Hepatocyte (in vitro differentiated cells): Measurements from ENCODE around the gene SEC61A1. TPM values are rescaled to one million over a fixed set of nuclear protein-coding genes. Genes with fewer than 3 reads are reported as not detected.

ENCODE experiments used
- DNase-seq: peaks from one replicate; pipeline ENCODE4 v3.0.0-alpha.2; 2016; ENCODE audit warnings: low spot score
- H2AFZ ChIP-seq: fragments of 200-600 bp; sonication (generic); 2 replicates; pipeline ENCODE4 v1.6.0; 2016; ENCODE audit warnings: antibody characterized with exemption, mild to moderate bottlenecking
- H3K27ac ChIP-seq: fragments of 200-600 bp; sonication (generic); 2 replicates; pipeline ENCODE4 v1.5.1; 2016; ENCODE audit warnings: mild to moderate bottlenecking
- H3K27me3 ChIP-seq: fragments of 200-600 bp; sonication (generic); 2 replicates; pipeline ENCODE4 v1.6.1; 2016
- H3K36me3 ChIP-seq: fragments of 200-600 bp; sonication (generic); replicated peaks from 2 replicates; pipeline ENCODE4 v1.5.1; 2016; ENCODE audit warnings: low read depth; ENCODE audit not compliant: insufficient read depth
- H3K4me1 ChIP-seq: fragments of 200-600 bp; sonication (generic); 2 replicates; pipeline ENCODE4 v1.5.1; 2016; ENCODE audit warnings: mild to moderate bottlenecking, moderate library complexity; ENCODE audit not compliant: insufficient read depth
- H3K4me2 ChIP-seq: fragments of 200-600 bp; sonication (generic); 2 replicates; pipeline ENCODE4 v1.6.0; 2016
- H3K4me3 ChIP-seq: fragments of 200-600 bp; sonication (generic); 2 replicates; pipeline ENCODE4 v1.5.1; 2016; ENCODE audit warnings: mild to moderate bottlenecking
- H3K79me2 ChIP-seq: fragments of 200-600 bp; sonication (generic); 2 replicates; pipeline ENCODE4 v1.6.0; 2017; ENCODE audit warnings: mild to moderate bottlenecking
- H3K9me2 ChIP-seq: fragments of 200-600 bp; sonication (generic); replicated peaks from 2 replicates; pipeline ENCODE4 v1.6.0; 2017; ENCODE audit warnings: mild to moderate bottlenecking; ENCODE audit not compliant: insufficient read depth
- H3K9me3 ChIP-seq: fragments of 200-600 bp; sonication (generic); 2 replicates; pipeline ENCODE4 v1.5.1; 2016; ENCODE audit warnings: low read depth, mild to moderate bottlenecking
- H4K20me1 ChIP-seq: fragments of 200-600 bp; sonication (generic); 2 replicates; pipeline ENCODE4 v1.6.0; 2016; ENCODE audit warnings: mild to moderate bottlenecking; ENCODE audit not compliant: insufficient read depth, poor library complexity, severe bottlenecking
- EZH2 ChIP-seq: fragments of 200-600 bp; sonication (generic); IDR thresholded peaks from 2 replicates; pipeline ENCODE4 v1.6.1; 2016; ENCODE audit warnings: antibody characterized with exemption, mild to moderate bottlenecking, borderline replicate concordance
- EZH2phosphoT487 ChIP-seq: fragments of 200-600 bp; sonication (generic); IDR thresholded peaks from one replicate; pipeline ENCODE4 v1.6.1; 2018; ENCODE audit warnings: antibody characterized with exemption, mild to moderate bottlenecking, low read depth, moderate library complexity; ENCODE audit not compliant: unreplicated experiment, severe bottlenecking
- WGBS: methylation state at CpG from one replicate; pipeline ENCODE4 v1.1.6; 2016; ENCODE audit warnings: low lambda C conversion rate; ENCODE audit errors: missing lambda C conversion rate; 5-methylcytosine and 5-hydroxymethylcytosine counted together
- polyA plus RNA-seq: library from polyadenylated mRNA; unstranded; fragments of >200 nt; fragmentation: Nextera tagmentation; extraction: Ambion mirVana; gene quantifications from 2 replicates; pipeline ENCODE4 v1.2.1, GENCODE V29; 2016
- total RNA-seq: library from RNA; depleted of rRNA; stranded (reverse); fragments of >200 nt; gene quantifications from 2 replicates; pipeline ENCODE4 v1.2.3, GENCODE V29; 2014
- TF ChIP-seq, protein P1 (sequence below): fragments of 200-600 bp; sonication (generic); IDR thresholded peaks from 2 replicates; pipeline ENCODE4 v1.5.1; 2016; ENCODE audit warnings: antibody characterized with exemption, mild to moderate bottlenecking; ENCODE audit not compliant: poor library complexity

The SEC61A1 gene
- total and polyA plus RNA-seq, 2 experiments from 2014 or later, result 268 to 299 TPM

- Histone ChIP-seq H3K79me2 (peaks cover 51% of the 10 kb centered on the region), H2AFZ (peak overlapping the region; percentile 59), H3K9me3 (no peaks in the 10 kb centered on the region), H4K20me1 (peaks cover 36% of the 10 kb centered on the region), H3K27me3 (no peaks in the 10 kb centered on the region), H3K4me3 (peak overlapping the region; percentile 73), H3K27ac (peak overlapping the region; percentile 96), H3K36me3 (no peaks in the 10 kb centered on the region), H3K9me2 (no peaks in the 10 kb centered on the region), H3K4me2 (peak overlapping the region; percentile 79), H3K4me1 (peaks cover 25% of the 10 kb centered on the region)
- peak; percentile 59 for DNase-seq
- TF ChIP-seq EZH2phosphoT487 (no peak), EZH2 (no peak)
- TF ChIP-seq, protein P1, sequence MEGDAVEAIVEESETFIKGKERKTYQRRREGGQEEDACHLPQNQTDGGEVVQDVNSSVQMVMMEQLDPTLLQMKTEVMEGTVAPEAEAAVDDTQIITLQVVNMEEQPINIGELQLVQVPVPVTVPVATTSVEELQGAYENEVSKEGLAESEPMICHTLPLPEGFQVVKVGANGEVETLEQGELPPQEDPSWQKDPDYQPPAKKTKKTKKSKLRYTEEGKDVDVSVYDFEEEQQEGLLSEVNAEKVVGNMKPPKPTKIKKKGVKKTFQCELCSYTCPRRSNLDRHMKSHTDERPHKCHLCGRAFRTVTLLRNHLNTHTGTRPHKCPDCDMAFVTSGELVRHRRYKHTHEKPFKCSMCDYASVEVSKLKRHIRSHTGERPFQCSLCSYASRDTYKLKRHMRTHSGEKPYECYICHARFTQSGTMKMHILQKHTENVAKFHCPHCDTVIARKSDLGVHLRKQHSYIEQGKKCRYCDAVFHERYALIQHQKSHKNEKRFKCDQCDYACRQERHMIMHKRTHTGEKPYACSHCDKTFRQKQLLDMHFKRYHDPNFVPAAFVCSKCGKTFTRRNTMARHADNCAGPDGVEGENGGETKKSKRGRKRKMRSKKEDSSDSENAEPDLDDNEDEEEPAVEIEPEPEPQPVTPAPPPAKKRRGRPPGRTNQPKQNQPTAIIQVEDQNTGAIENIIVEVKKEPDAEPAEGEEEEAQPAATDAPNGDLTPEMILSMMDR, result no peak
- 2% methylated on average over 26 of the region's 33 CpGs for WGBS
Observed at GRCh38 chr3:128052595-128053351, 536 bp downstream of the SEC61A1 start.

GRCh38 chr3:128053614-128054013 lies 1.4 kb downstream of the SEC61A1 start:
- no peaks in the 10 kb centered on the region for H3K9me2 ChIP-seq
- no peaks in the 10 kb centered on the region for H3K27me3 ChIP-seq
- H3K79me2 ChIP-seq, result peaks cover 57% of the 10 kb centered on the region
- WGBS, result 68% methylated on average over 6 of the region's 6 CpGs
- no peak for DNase-seq
- no peaks in the 10 kb centered on the region for H3K9me3 ChIP-seq
- peak overlapping the region; percentile 96 for H3K27ac ChIP-seq
- no peak for TF ChIP-seq EZH2
- no peak for TF ChIP-seq EZH2phosphoT487
- H4K20me1 ChIP-seq, result peaks cover 40% of the 10 kb centered on the region
- H3K4me1 ChIP-seq, result peaks cover 25% of the 10 kb centered on the region
- no peaks in the 10 kb centered on the region for H3K36me3 ChIP-seq
- H2AFZ ChIP-seq, result no peak overlapping the region
- peak overlapping the region; percentile 73 for H3K4me3 ChIP-seq
- peak overlapping the region; percentile 79 for H3K4me2 ChIP-seq

GRCh38 chr3:128054367-128054766 lies 2.1 kb downstream of the SEC61A1 start:
- peaks cover 25% of the 10 kb centered on the region for H3K4me1 ChIP-seq
- H3K4me3 ChIP-seq, result peak overlapping the region; percentile 73
- H3K79me2 ChIP-seq, result peaks cover 59% of the 10 kb centered on the region
- H4K20me1 ChIP-seq, result peaks cover 42% of the 10 kb centered on the region
- TF ChIP-seq EZH2, result no peak
- TF ChIP-seq EZH2phosphoT487, result no peak
- TF ChIP-seq, protein P1, result no peak
- DNase-seq, result peak; percentile 51
- no peaks in the 10 kb centered on the region for H3K27me3 ChIP-seq
- peak overlapping the region; percentile 8 for H3K27ac ChIP-seq
- H3K36me3 ChIP-seq, result no peaks in the 10 kb centered on the region
- H3K9me2 ChIP-seq, result no peaks in the 10 kb centered on the region
- 66% methylated on average over 3 of the region's 3 CpGs for WGBS
- no peak overlapping the region for H2AFZ ChIP-seq
- H3K9me3 ChIP-seq, result no peaks in the 10 kb centered on the region
- H3K4me2 ChIP-seq, result peak overlapping the region; percentile 79

DNA sequence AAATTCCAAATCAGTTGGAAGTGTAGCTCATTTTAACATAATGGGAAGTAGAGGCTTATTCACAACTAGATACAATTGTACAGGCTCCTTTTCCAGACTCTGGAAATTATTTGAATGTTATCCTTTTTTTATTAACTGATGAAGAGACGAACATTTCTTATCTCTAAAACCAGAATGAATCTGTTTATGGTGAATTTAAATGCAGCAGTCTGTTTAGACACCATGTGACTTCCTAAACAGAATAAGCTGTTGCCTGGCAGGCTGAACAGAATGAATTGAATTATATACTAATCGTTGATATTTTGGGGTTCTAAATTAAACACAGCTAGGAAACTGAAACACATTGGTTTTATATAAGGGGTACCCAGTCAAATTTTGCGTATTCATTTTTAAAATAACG lies 4.0 kb downstream of the SEC61A1 start:
- DNase-seq, result no peak
- Histone ChIP-seq H3K27ac (no peak overlapping the region), H3K79me2 (peaks cover 73% of the 10 kb centered on the region), H2AFZ (no peak overlapping the region), H3K4me2 (no peak overlapping the region), H3K9me2 (no peaks in the 10 kb centered on the region), H3K9me3 (no peaks in the 10 kb centered on the region), H3K27me3 (no peaks in the 10 kb centered on the region), H3K36me3 (peaks cover 6% of the 10 kb centered on the region), H3K4me1 (peaks cover 21% of the 10 kb centered on the region), H4K20me1 (peaks cover 42% of the 10 kb centered on the region), H3K4me3 (no peak overlapping the region)
- TF ChIP-seq, protein P1, result no peak
- TF ChIP-seq EZH2 (no peak), EZH2phosphoT487 (no peak)
- 64% methylated on average over 4 of the region's 4 CpGs for WGBS
